WTC11 (cell line): ENCODE data around the gene ZBTB7B.

Source experiments
- ATF1 ChIP-seq: sonication (generic); formaldehyde crosslinking; IDR thresholded peaks from 2 replicates; pipeline ENCODE4 v1.8.1; 2023; ENCODE audit warnings: mild to moderate bottlenecking, moderate library complexity, missing genetic modification reagents
- ATF2 ChIP-seq: sonication (generic); formaldehyde crosslinking; IDR thresholded peaks from 2 replicates; pipeline ENCODE4 v1.8.1; 2022; ENCODE audit warnings: low read depth, missing genetic modification reagents, borderline replicate concordance
- GABPB1 ChIP-seq: sonication (generic); formaldehyde crosslinking; IDR thresholded peaks from 2 replicates; pipeline ENCODE4 v1.8.1; 2023; ENCODE audit warnings: mild to moderate bottlenecking, missing genetic modification reagents
- IRF1 ChIP-seq: sonication (generic); formaldehyde crosslinking; IDR thresholded peaks from 2 replicates; pipeline ENCODE4 v1.8.0; 2023; ENCODE audit warnings: missing genetic modification reagents
- NFYB ChIP-seq: sonication (generic); formaldehyde crosslinking; conservative IDR thresholded peaks from 2 replicates; pipeline ENCODE4 v1.8.0; 2022; ENCODE audit warnings: low read depth, missing genetic modification reagents
- NR3C1 ChIP-seq: sonication (generic); formaldehyde crosslinking; conservative IDR thresholded peaks from 2 replicates; pipeline ENCODE4 v1.8.1; 2023; ENCODE audit warnings: low read depth, mild to moderate bottlenecking, missing genetic modification reagents
- USF2 ChIP-seq: sonication (generic); formaldehyde crosslinking; IDR thresholded peaks from 2 replicates; pipeline ENCODE4 v1.8.1; 2023; ENCODE audit warnings: mild to moderate bottlenecking, missing genetic modification reagents, moderate library complexity
- TF ChIP-seq, protein P1 (sequence below): fragments of 200-600 bp; IDR thresholded peaks from 2 replicates; pipeline ENCODE4 v1.8.0; 2022; ENCODE audit warnings: antibody characterized with exemption
- TF ChIP-seq, protein P2 (sequence below): sonication (generic); formaldehyde crosslinking; IDR thresholded peaks from 2 replicates; pipeline ENCODE4 v1.8.0; 2022; ENCODE audit warnings: mild to moderate bottlenecking, missing genetic modification reagents
- TF ChIP-seq, protein P3 (sequence below): sonication (generic); formaldehyde crosslinking; IDR thresholded peaks from 2 replicates; pipeline ENCODE4 v1.8.0; 2022; ENCODE audit warnings: mild to moderate bottlenecking, missing genetic modification reagents

GRCh38 chr1:155023627-155024026 is 21.0 kb downstream of the ZBTB7B start:
- TF ChIP-seq, protein P1, sequence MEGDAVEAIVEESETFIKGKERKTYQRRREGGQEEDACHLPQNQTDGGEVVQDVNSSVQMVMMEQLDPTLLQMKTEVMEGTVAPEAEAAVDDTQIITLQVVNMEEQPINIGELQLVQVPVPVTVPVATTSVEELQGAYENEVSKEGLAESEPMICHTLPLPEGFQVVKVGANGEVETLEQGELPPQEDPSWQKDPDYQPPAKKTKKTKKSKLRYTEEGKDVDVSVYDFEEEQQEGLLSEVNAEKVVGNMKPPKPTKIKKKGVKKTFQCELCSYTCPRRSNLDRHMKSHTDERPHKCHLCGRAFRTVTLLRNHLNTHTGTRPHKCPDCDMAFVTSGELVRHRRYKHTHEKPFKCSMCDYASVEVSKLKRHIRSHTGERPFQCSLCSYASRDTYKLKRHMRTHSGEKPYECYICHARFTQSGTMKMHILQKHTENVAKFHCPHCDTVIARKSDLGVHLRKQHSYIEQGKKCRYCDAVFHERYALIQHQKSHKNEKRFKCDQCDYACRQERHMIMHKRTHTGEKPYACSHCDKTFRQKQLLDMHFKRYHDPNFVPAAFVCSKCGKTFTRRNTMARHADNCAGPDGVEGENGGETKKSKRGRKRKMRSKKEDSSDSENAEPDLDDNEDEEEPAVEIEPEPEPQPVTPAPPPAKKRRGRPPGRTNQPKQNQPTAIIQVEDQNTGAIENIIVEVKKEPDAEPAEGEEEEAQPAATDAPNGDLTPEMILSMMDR = no peak
- TF ChIP-seq IRF1 (CRISPR knock-in tag) (no peak), GABPB1 (CRISPR knock-in tag) (no peak), USF2 (no peak), NFYB (CRISPR knock-in tag) (no peak), ATF1 (CRISPR knock-in tag) (no peak), NR3C1 (CRISPR knock-in tag) (no peak), ATF2 (no peak)
- TF ChIP-seq, protein P2, sequence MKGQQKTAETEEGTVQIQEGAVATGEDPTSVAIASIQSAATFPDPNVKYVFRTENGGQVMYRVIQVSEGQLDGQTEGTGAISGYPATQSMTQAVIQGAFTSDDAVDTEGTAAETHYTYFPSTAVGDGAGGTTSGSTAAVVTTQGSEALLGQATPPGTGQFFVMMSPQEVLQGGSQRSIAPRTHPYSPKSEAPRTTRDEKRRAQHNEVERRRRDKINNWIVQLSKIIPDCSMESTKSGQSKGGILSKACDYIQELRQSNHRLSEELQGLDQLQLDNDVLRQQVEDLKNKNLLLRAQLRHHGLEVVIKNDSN (CRISPR knock-in tag) = no peak
- TF ChIP-seq, protein P3, sequence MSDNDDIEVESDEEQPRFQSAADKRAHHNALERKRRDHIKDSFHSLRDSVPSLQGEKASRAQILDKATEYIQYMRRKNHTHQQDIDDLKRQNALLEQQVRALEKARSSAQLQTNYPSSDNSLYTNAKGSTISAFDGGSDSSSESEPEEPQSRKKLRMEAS (CRISPR knock-in tag) = no peak
